Endothelial cell (in vitro differentiated cells): ENCODE data around the gene OR7A5. TPM values are rescaled to one million over a fixed set of nuclear protein-coding genes. Genes with fewer than 3 reads are reported as not detected.
A peak's percentile ranks its signal among the peaks of the same experiment; 100 is the strongest.

Experiments used
- DNase-seq: peaks from one replicate; pipeline ENCODE4 v3.0.0; 2021; ENCODE audit warnings: low spot score
- H3K27ac Mint-ChIP-seq: one replicate; pipeline ENCODE4 v1.8.0; 2021; ENCODE audit warnings: mixed read lengths, inconsistent platforms; ENCODE audit not compliant: unreplicated experiment
- H3K27me3 Mint-ChIP-seq: one replicate; pipeline ENCODE4 v1.8.0; 2021; ENCODE audit warnings: mild to moderate bottlenecking, moderate library complexity, mixed read lengths, inconsistent platforms; ENCODE audit not compliant: unreplicated experiment
- H3K36me3 Mint-ChIP-seq: one replicate; pipeline ENCODE4 v1.8.0; 2021; ENCODE audit warnings: mild to moderate bottlenecking, low read depth, mixed read lengths, inconsistent platforms; ENCODE audit not compliant: unreplicated experiment
- H3K4me1 Mint-ChIP-seq: one replicate; pipeline ENCODE4 v1.8.0; 2021; ENCODE audit warnings: mild to moderate bottlenecking, mixed read lengths, inconsistent platforms; ENCODE audit not compliant: unreplicated experiment
- H3K4me3 Mint-ChIP-seq: one replicate; pipeline ENCODE4 v1.8.0; 2021; ENCODE audit warnings: mild to moderate bottlenecking, mixed read lengths, inconsistent platforms; ENCODE audit not compliant: unreplicated experiment
- H3K9me3 Mint-ChIP-seq: one replicate; pipeline ENCODE4 v1.8.0; 2021; ENCODE audit warnings: mixed read lengths, inconsistent platforms; ENCODE audit not compliant: unreplicated experiment
- CTCF ChIP-seq: fragments of 200-600 bp; sonication (generic); IDR thresholded peaks from one replicate; pipeline ENCODE4 v1.5.0; 2021; ENCODE audit warnings: antibody characterized with exemption; ENCODE audit not compliant: unreplicated experiment
- long read RNA-seq: library from polyadenylated mRNA; unstranded; transcript quantifications from one replicate; pipeline ENCODE4 v2.0.0, GENCODE V29; 2020; ENCODE audit not compliant: unreplicated experiment
- total RNA-seq: library from RNA; stranded (reverse); fragmentation: NEBNext Ultra II Directional; extraction: Animal tissue kit (Norgen Biotek cat#: 25700); gene quantifications from one replicate; pipeline ENCODE4 v1.2.1, GENCODE V29; 2021; ENCODE audit not compliant: unreplicated experiment

Gene OR7A5
- total RNA-seq: not detected
- long read RNA-seq: 0 reads

GRCh38 chr19:14835011-14835410 lies at the start of gene OR7A5, which contains the start of gene OR7C1:
Gene OR7A5, minus strand, starts transcription at chr19:14835185. Its CDS starts 6,944 bp downstream, at chr19:14828241.
Gene OR7C1, minus strand, starts transcription at chr19:14835185. Its CDS starts 35,049 bp downstream, at chr19:14800136.
- Mint-ChIP-seq H3K4me3 (no peak within 1 kb of the TSS), H3K27ac (no peak within 1 kb of the TSS), H3K4me1 (no peaks in the 10 kb centered on the region), H3K9me3 (no peaks in the 10 kb centered on the region), H3K36me3 (no peaks in the 10 kb centered on the region), H3K27me3 (no peaks in the 10 kb centered on the region)
- TF ChIP-seq CTCF: no peak
- no peak for DNase-seq

- Mint-ChIP-seq H3K4me3 (no peak overlapping the region), H3K36me3 (no peaks in the 10 kb centered on the region), H3K9me3 (no peaks in the 10 kb centered on the region), H3K27ac (no peak overlapping the region), H3K4me1 (no peaks in the 10 kb centered on the region), H3K27me3 (no peaks in the 10 kb centered on the region)
- DNase-seq: no peak
- peak; percentile 23 for TF ChIP-seq CTCF
These were observed 36.7 kb upstream of the OR7A5 start for GRCh38 chr19:14871619-14872230.

GRCh38 chr19:14868497-14868896 lies 33.5 kb upstream of the OR7A5 start:
- Mint-ChIP-seq H3K27ac (no peak overlapping the region), H3K4me1 (no peaks in the 10 kb centered on the region), H3K27me3 (no peaks in the 10 kb centered on the region), H3K36me3 (no peaks in the 10 kb centered on the region), H3K9me3 (no peaks in the 10 kb centered on the region), H3K4me3 (no peak overlapping the region)
- no peak for DNase-seq
- no peak for TF ChIP-seq CTCF

GRCh38 chr19:14848822-14849221 lies 13.8 kb upstream of the OR7A5 start, which contains the start of gene OR7A10:
Gene OR7A10, minus strand, starts transcription at chr19:14848922. Its CDS starts 7,045 bp downstream, at chr19:14841877.
- Mint-ChIP-seq H3K27ac (no peak within 1 kb of the TSS), H3K27me3 (peaks cover 2% of the 10 kb centered on the region), H3K4me3 (no peak within 1 kb of the TSS), H3K9me3 (peaks cover 11% of the 10 kb centered on the region), H3K4me1 (no peaks in the 10 kb centered on the region), H3K36me3 (no peaks in the 10 kb centered on the region)
- DNase-seq: no peak
- no peak for TF ChIP-seq CTCF

- Mint-ChIP-seq H3K27ac (no peak overlapping the region), H3K4me3 (no peak overlapping the region), H3K27me3 (peaks cover 6% of the 10 kb centered on the region), H3K4me1 (no peaks in the 10 kb centered on the region), H3K9me3 (peaks cover 7% of the 10 kb centered on the region), H3K36me3 (peaks cover 4% of the 10 kb centered on the region)
- no peak for TF ChIP-seq CTCF
- no peak for DNase-seq
These were observed 8.6 kb upstream of the OR7A5 start for GRCh38 chr19:14843578-14843977.
